Endodermal cell (in vitro differentiated cells): ENCODE results near the gene SDK1. TPM values are rescaled to one million over a fixed set of nuclear protein-coding genes. Genes with fewer than 3 reads are reported as not detected.

Source experiments
- DNase-seq: peaks from one replicate; pipeline ENCODE4 v3.0.0-alpha.2; 2017
- H3K27ac ChIP-seq: 2 replicates; pipeline ENCODE4 v1.5.1; 2013; ENCODE audit warnings: mild to moderate bottlenecking, low read depth, low read length, moderate library complexity
- H3K27me3 ChIP-seq: 2 replicates; pipeline ENCODE4 v1.6.1; 2013; ENCODE audit warnings: mild to moderate bottlenecking, low read length, moderate library complexity; ENCODE audit not compliant: insufficient read depth, control insufficient read depth, poor library complexity, severe bottlenecking
- H3K36me3 ChIP-seq: 2 replicates; pipeline ENCODE4 v1.7.0; 2013; ENCODE audit warnings: mild to moderate bottlenecking, low read length, moderate library complexity; ENCODE audit not compliant: control insufficient read depth, insufficient read depth
- H3K4me1 ChIP-seq: one replicate; pipeline ENCODE4 v1.7.0; 2013; ENCODE audit warnings: low read length; ENCODE audit not compliant: control insufficient read depth, insufficient read depth
- H3K4me3 ChIP-seq: 2 replicates; pipeline ENCODE4 v1.5.1; 2013; ENCODE audit warnings: mild to moderate bottlenecking, low read length, moderate library complexity
- H3K9ac ChIP-seq: 2 replicates; pipeline ENCODE4 v1.6.1; 2013; ENCODE audit warnings: mild to moderate bottlenecking, low read length, moderate library complexity; ENCODE audit not compliant: poor library complexity, severe bottlenecking; ENCODE audit errors: extremely low read depth
- H3K9me3 ChIP-seq: 2 replicates; pipeline ENCODE4 v1.6.1; 2013; ENCODE audit warnings: mild to moderate bottlenecking, low read length, moderate library complexity; ENCODE audit not compliant: control insufficient read depth
- H3K27ac Mint-ChIP-seq: 2 replicates; pipeline ENCODE4 v1.8.0; 2020; ENCODE audit warnings: mixed read lengths
- H3K27me3 Mint-ChIP-seq: 2 replicates; pipeline ENCODE4 v1.8.0; 2021; ENCODE audit warnings: mild to moderate bottlenecking, mixed read lengths; ENCODE audit not compliant: insufficient read depth
- H3K36me3 Mint-ChIP-seq: 2 replicates; pipeline ENCODE4 v1.8.0; 2020; ENCODE audit warnings: low read depth, mixed read lengths
- H3K4me1 Mint-ChIP-seq: 2 replicates; pipeline ENCODE4 v1.8.0; 2020; ENCODE audit warnings: mixed read lengths
- H3K4me3 Mint-ChIP-seq: 2 replicates; pipeline ENCODE4 v1.8.0; 2020; ENCODE audit warnings: mild to moderate bottlenecking, moderate library complexity, mixed read lengths
- H3K9me3 Mint-ChIP-seq: 2 replicates; pipeline ENCODE4 v1.8.0; 2020; ENCODE audit warnings: mild to moderate bottlenecking, mixed read lengths
- CTCF ChIP-seq: fragments of 200-600 bp; sonication (generic); conservative IDR thresholded peaks from 2 replicates; pipeline ENCODE4 v1.5.0; 2021; ENCODE audit warnings: antibody characterized with exemption, mild to moderate bottlenecking
- WGBS, 2 experiments: methylation state at CpG; one replicate each; pipeline versions ENCODE4 v1.1.5 to v1.1.7; 2013; ENCODE audit warnings: missing lambda C conversion rate in 2 of 2, mixed read lengths in 1 of 2; ENCODE audit not compliant: insufficient coverage in 1 of 2, insufficient read length in 1 of 2; 5-methylcytosine and 5-hydroxymethylcytosine counted together
- total RNA-seq, 2 donors: library from RNA; stranded (reverse); fragmentation: NEBNext Ultra II Directional in 1 of 2; extraction: Animal tissue kit (Norgen Biotek cat#: 25700) in 1 of 2; gene quantifications; 2 replicates in 1 of 2; 3 replicates in 1 of 2; pipeline ENCODE4 v1.2.1, GENCODE V29; 2021

The SDK1 gene
- total RNA-seq, 2 donors from 2014 or later: 22.7 to 23.1 TPM

GRCh38 chr7:3501671-3502070 is 200.6 kb downstream of the SDK1 start:
- Histone ChIP-seq H3K4me3 (no peak overlapping the region), H3K27ac (no peak overlapping the region), H3K9ac (no peak overlapping the region), H3K36me3 (no peaks in the 10 kb centered on the region), H3K27me3 (no peaks in the 10 kb centered on the region), H3K9me3 (peaks cover 53% of the 10 kb centered on the region), H3K4me1 (no peaks in the 10 kb centered on the region)
- Mint-ChIP-seq H3K27me3 (no peaks in the 10 kb centered on the region), H3K9me3 (peaks cover 49% of the 10 kb centered on the region), H3K4me3 (no peak overlapping the region), H3K36me3 (peaks cover 8% of the 10 kb centered on the region), H3K4me1 (peaks cover 3% of the 10 kb centered on the region), H3K27ac (no peak overlapping the region)
- no peak for TF ChIP-seq CTCF
- no peak for DNase-seq

DNA sequence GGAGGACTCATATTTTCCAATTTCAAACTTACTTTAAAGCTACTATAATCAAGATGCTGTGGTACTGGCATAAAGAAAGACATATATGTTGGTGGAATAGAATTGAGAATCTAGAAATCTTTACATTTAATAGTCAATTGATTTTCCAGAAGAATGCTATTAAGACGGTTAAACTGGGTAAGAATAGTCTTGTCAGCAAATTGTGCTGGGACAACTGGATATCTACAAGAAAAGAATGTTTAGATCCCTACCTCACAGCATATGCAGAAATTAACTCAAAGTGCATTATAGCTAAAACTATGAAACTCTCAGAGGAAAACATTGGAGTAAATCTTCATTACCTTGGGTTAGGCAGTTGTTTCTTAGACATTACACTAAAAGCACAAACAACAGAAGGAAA is 203.3 kb downstream of the SDK1 start:
- 80 to 100% methylated on average over 1 of the region's 1 CpG for WGBS, 2 experiments
- peaks cover 58% of the 10 kb centered on the region for H3K9me3 Mint-ChIP-seq

GRCh38 chr7:3510101-3511020 is 209.3 kb downstream of the SDK1 start:
- WGBS, 2 experiments: 59 to 87% methylated on average over 5 to 11 of the region's 11 CpGs
- no peak overlapping the region for H3K4me3 Mint-ChIP-seq
- Histone ChIP-seq H3K9ac (no peak overlapping the region), H3K27me3 (no peaks in the 10 kb centered on the region), H3K36me3 (no peaks in the 10 kb centered on the region), H3K27ac (no peak overlapping the region), H3K4me1 (no peaks in the 10 kb centered on the region), H3K9me3 (peaks cover 21% of the 10 kb centered on the region), H3K4me3 (no peak overlapping the region)
- H3K27me3 Mint-ChIP-seq: no peaks in the 10 kb centered on the region
- peaks cover 10% of the 10 kb centered on the region for H3K4me1 Mint-ChIP-seq
- DNase-seq: no peak
- H3K36me3 Mint-ChIP-seq: no peaks in the 10 kb centered on the region
- H3K27ac Mint-ChIP-seq: peak overlapping the region; percentile 63
- TF ChIP-seq CTCF: no peak
- peaks cover 22% of the 10 kb centered on the region for H3K9me3 Mint-ChIP-seq

More for the DNA sequence above, 203.3 kb downstream of the SDK1 start:
- no peaks in the 10 kb centered on the region for H3K4me1 ChIP-seq
- H3K4me3 ChIP-seq: no peak overlapping the region
- no peak for DNase-seq
- H3K9me3 ChIP-seq: peaks cover 51% of the 10 kb centered on the region
- H3K9ac ChIP-seq: no peak overlapping the region
- H3K36me3 ChIP-seq: no peaks in the 10 kb centered on the region
- no peaks in the 10 kb centered on the region for H3K27me3 ChIP-seq
- Mint-ChIP-seq H3K27ac (no peak overlapping the region), H3K4me1 (peaks cover under 1% of the 10 kb centered on the region), H3K27me3 (no peaks in the 10 kb centered on the region), H3K4me3 (no peak overlapping the region), H3K36me3 (peaks cover 8% of the 10 kb centered on the region)
- no peak overlapping the region for H3K27ac ChIP-seq
- no peak for TF ChIP-seq CTCF
